Measurements from ENCODE around the gene OSER1. TPM values are rescaled to one million over a fixed set of nuclear protein-coding genes. Genes with fewer than 3 reads are reported as not detected.

Gene OSER1
- polyA plus RNA-seq, 1 donor from 2014 or later = 43.9 TPM

GRCh38 chr20:44159125-44159524 lies 51.4 kb downstream of the OSER1 start:
- H4K20me1 ChIP-seq (ENCODE audit: insufficient read depth) = no peaks in the 10 kb centered on the region
- no peak overlapping the region for H3K9ac ChIP-seq (ENCODE audit: low read length)
- H2AFZ ChIP-seq (ENCODE audit: low read depth, low read length) = no peak overlapping the region
- no peak overlapping the region for H3K4me3 ChIP-seq (ENCODE audit: low read length)
- H3K36me3 ChIP-seq (ENCODE audit: insufficient read depth, low read length) = no peaks in the 10 kb centered on the region
- no peak overlapping the region for H3K27ac ChIP-seq (ENCODE audit: low read length)
- no peaks in the 10 kb centered on the region for H3F3A ChIP-seq (ENCODE audit: insufficient read depth, low read length, poor library complexity, severe bottlenecking)
- H3K9me2 ChIP-seq (ENCODE audit: insufficient read depth, low read length) = no peaks in the 10 kb centered on the region
- H3K27me3 ChIP-seq (ENCODE audit: insufficient read depth, low read depth, low read length) = no peaks in the 10 kb centered on the region
- H3K4me2 ChIP-seq (ENCODE audit: low read length) = no peak overlapping the region
- H3K79me2 ChIP-seq (replicated peaks; ENCODE audit: insufficient read depth, low read length) = no peaks in the 10 kb centered on the region
- TF ChIP-seq POLR2AphosphoS5 (IDR thresholded peaks at IDR 0.05) = no peak
- no peak for TF ChIP-seq EP300 (conservative IDR thresholded peaks at IDR 0.05; ENCODE audit: poor library complexity, severe bottlenecking)
- TF ChIP-seq REST (IDR thresholded peaks at IDR 0.05; ENCODE audit: borderline replicate concordance) = no peak
- TF ChIP-seq EZH2 (IDR thresholded peaks at IDR 0.05; ENCODE audit: borderline replicate concordance, insufficient read depth, low read length, poor library complexity, severe bottlenecking) = no peak
- TF ChIP-seq MXI1 (conservative IDR thresholded peaks at IDR 0.05; ENCODE audit: poor library complexity, severe bottlenecking) = no peak
- TF ChIP-seq RAD21 (conservative IDR thresholded peaks at IDR 0.05) = no peak
- no peak for TF ChIP-seq TAF1 (IDR thresholded peaks at IDR 0.05; ENCODE audit: low read depth)
- TF ChIP-seq SMC3 (conservative IDR thresholded peaks at IDR 0.05; ENCODE audit: poor library complexity) = no peak
- no peaks in the 10 kb centered on the region for H3K9me3 ChIP-seq (ENCODE audit: low read length)

- no peak for TF ChIP-seq TAF1 (IDR thresholded peaks at IDR 0.05; ENCODE audit: low read depth)
- TF ChIP-seq EP300 (conservative IDR thresholded peaks at IDR 0.05; ENCODE audit: poor library complexity, severe bottlenecking) = no peak
- no peak for TF ChIP-seq SMC3 (conservative IDR thresholded peaks at IDR 0.05; ENCODE audit: poor library complexity)
- TF ChIP-seq POLR2AphosphoS5 (IDR thresholded peaks at IDR 0.05) = no peak
- TF ChIP-seq REST (IDR thresholded peaks at IDR 0.05; ENCODE audit: borderline replicate concordance) = no peak
- TF ChIP-seq RAD21 (conservative IDR thresholded peaks at IDR 0.05) = no peak
- TF ChIP-seq EZH2 (IDR thresholded peaks at IDR 0.05; ENCODE audit: borderline replicate concordance, insufficient read depth, low read length, poor library complexity, severe bottlenecking) = no peak
- H3K27me3 ChIP-seq (ENCODE audit: insufficient read depth, low read depth, low read length) = no peaks in the 10 kb centered on the region
- no peaks in the 10 kb centered on the region for H3K9me3 ChIP-seq (ENCODE audit: low read length)
- H3F3A ChIP-seq (ENCODE audit: insufficient read depth, low read length, poor library complexity, severe bottlenecking) = no peaks in the 10 kb centered on the region
- no peak overlapping the region for H3K4me2 ChIP-seq (ENCODE audit: low read length)
- H3K9me2 ChIP-seq (ENCODE audit: insufficient read depth, low read length) = no peaks in the 10 kb centered on the region
- no peaks in the 10 kb centered on the region for H3K79me2 ChIP-seq (replicated peaks; ENCODE audit: insufficient read depth, low read length)
- no peak overlapping the region for H3K4me3 ChIP-seq (ENCODE audit: low read length)
- no peak overlapping the region for H3K9ac ChIP-seq (ENCODE audit: low read length)
- no peaks in the 10 kb centered on the region for H3K36me3 ChIP-seq (ENCODE audit: insufficient read depth, low read length)
- H3K27ac ChIP-seq (ENCODE audit: low read length) = no peak overlapping the region
- H4K20me1 ChIP-seq (ENCODE audit: insufficient read depth) = no peaks in the 10 kb centered on the region
- no peak overlapping the region for H2AFZ ChIP-seq (ENCODE audit: low read depth, low read length)
Measured at GRCh38 chr20:44157061-44157460, 53.5 kb downstream of the OSER1 start.

Data from neural cell (in vitro differentiated cells).